ENCODE results near the gene HPCAL4. TPM values are rescaled to one million over a fixed set of nuclear protein-coding genes. Genes with fewer than 3 reads are reported as not detected.

The HPCAL4 gene
- total and polyA plus RNA-seq, 9 of the 15 experiments (the other 6 are each of a cell fraction or from before 2014, with no cell fraction given), result 0.01 to 0.04 (median 0.04) TPM; not detected in 4

DNA sequence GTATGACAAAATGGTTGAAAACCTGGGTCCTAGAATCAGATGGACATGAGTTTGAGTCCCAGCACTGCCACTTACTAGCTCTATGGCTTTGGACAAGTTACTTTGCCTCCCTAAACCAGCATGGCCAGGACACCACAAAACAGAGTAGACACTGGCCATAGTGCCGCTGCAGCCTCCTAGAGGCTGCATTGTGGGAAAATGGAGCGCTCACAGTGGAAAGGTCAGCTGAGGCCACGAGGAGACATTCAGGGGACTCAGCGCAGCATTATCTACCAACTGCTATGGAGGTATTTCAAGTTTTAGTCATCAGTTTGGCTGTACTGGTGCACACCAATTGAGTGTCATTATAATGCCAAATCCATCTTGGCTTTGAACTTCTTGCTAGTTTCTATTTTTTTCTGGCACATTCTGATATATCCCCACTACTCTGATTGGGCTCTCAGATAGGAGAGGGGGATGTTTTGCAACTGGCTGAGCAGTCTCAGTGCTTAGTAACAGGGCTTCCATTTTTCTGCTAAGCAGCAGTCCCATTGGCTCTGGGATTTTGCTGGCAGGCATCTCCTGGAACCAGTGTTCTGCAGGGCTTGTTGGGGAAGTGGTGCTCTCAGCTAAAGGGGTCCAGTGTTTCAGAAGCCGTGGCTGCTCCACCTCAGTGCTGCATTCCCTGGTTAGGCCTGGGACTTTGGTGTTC lies 35.5 kb downstream of the HPCAL4 start (continued):
- TF ChIP-seq, protein P1, sequence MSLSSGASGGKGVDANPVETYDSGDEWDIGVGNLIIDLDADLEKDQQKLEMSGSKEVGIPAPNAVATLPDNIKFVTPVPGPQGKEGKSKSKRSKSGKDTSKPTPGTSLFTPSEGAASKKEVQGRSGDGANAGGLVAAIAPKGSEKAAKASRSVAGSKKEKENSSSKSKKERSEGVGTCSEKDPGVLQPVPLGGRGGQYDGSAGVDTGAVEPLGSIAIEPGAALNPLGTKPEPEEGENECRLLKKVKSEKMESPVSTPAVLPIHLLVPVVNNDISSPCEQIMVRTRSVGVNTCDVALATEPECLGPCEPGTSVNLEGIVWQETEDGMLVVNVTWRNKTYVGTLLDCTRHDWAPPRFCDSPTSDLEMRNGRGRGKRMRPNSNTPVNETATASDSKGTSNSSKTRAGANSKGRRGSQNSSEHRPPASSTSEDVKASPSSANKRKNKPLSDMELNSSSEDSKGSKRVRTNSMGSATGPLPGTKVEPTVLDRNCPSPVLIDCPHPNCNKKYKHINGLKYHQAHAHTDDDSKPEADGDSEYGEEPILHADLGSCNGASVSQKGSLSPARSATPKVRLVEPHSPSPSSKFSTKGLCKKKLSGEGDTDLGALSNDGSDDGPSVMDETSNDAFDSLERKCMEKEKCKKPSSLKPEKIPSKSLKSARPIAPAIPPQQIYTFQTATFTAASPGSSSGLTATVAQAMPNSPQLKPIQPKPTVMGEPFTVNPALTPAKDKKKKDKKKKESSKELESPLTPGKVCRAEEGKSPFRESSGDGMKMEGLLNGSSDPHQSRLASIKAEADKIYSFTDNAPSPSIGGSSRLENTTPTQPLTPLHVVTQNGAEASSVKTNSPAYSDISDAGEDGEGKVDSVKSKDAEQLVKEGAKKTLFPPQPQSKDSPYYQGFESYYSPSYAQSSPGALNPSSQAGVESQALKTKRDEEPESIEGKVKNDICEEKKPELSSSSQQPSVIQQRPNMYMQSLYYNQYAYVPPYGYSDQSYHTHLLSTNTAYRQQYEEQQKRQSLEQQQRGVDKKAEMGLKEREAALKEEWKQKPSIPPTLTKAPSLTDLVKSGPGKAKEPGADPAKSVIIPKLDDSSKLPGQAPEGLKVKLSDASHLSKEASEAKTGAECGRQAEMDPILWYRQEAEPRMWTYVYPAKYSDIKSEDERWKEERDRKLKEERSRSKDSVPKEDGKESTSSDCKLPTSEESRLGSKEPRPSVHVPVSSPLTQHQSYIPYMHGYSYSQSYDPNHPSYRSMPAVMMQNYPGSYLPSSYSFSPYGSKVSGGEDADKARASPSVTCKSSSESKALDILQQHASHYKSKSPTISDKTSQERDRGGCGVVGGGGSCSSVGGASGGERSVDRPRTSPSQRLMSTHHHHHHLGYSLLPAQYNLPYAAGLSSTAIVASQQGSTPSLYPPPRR (CRISPR knock-in tag; IDR thresholded peaks at IDR 0.05; ENCODE audit: borderline replicate concordance), result no peak
- TF ChIP-seq ILF3 (IDR thresholded peaks at IDR 0.05; ENCODE audit: borderline replicate concordance) (no peak), GABPB1 (CRISPR knock-in tag; IDR thresholded peaks at IDR 0.05) (no peak), ZNF174 (CRISPR knock-in tag; IDR thresholded peaks at IDR 0.05) (no peak), XRCC3 (IDR thresholded peaks at IDR 0.05) (no peak), SAFB2 (IDR thresholded peaks at IDR 0.05; ENCODE audit: borderline replicate concordance, low read depth, low read length, severe bottlenecking) (no peak)
- TF ChIP-seq, protein P2, sequence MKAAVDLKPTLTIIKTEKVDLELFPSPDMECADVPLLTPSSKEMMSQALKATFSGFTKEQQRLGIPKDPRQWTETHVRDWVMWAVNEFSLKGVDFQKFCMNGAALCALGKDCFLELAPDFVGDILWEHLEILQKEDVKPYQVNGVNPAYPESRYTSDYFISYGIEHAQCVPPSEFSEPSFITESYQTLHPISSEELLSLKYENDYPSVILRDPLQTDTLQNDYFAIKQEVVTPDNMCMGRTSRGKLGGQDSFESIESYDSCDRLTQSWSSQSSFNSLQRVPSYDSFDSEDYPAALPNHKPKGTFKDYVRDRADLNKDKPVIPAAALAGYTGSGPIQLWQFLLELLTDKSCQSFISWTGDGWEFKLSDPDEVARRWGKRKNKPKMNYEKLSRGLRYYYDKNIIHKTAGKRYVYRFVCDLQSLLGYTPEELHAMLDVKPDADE (conservative IDR thresholded peaks at IDR 0.05; ENCODE audit: control insufficient read depth, low read depth, low read length), result no peak
- TF ChIP-seq, protein P3, sequence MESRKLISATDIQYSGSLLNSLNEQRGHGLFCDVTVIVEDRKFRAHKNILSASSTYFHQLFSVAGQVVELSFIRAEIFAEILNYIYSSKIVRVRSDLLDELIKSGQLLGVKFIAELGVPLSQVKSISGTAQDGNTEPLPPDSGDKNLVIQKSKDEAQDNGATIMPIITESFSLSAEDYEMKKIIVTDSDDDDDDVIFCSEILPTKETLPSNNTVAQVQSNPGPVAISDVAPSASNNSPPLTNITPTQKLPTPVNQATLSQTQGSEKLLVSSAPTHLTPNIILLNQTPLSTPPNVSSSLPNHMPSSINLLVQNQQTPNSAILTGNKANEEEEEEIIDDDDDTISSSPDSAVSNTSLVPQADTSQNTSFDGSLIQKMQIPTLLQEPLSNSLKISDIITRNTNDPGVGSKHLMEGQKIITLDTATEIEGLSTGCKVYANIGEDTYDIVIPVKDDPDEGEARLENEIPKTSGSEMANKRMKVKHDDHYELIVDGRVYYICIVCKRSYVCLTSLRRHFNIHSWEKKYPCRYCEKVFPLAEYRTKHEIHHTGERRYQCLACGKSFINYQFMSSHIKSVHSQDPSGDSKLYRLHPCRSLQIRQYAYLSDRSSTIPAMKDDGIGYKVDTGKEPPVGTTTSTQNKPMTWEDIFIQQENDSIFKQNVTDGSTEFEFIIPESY (CRISPR knock-in tag; IDR thresholded peaks at IDR 0.05), result no peak
- TF ChIP-seq, protein P4, sequence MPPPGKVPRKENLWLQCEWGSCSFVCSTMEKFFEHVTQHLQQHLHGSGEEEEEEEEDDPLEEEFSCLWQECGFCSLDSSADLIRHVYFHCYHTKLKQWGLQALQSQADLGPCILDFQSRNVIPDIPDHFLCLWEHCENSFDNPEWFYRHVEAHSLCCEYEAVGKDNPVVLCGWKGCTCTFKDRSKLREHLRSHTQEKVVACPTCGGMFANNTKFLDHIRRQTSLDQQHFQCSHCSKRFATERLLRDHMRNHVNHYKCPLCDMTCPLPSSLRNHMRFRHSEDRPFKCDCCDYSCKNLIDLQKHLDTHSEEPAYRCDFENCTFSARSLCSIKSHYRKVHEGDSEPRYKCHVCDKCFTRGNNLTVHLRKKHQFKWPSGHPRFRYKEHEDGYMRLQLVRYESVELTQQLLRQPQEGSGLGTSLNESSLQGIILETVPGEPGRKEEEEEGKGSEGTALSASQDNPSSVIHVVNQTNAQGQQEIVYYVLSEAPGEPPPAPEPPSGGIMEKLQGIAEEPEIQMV (tag; conservative IDR thresholded peaks at IDR 0.05; ENCODE audit: low read depth), result 0 out of 2 replicates have a peak, but pooled peaks have one; percentile 42
- TF ChIP-seq, protein P5, sequence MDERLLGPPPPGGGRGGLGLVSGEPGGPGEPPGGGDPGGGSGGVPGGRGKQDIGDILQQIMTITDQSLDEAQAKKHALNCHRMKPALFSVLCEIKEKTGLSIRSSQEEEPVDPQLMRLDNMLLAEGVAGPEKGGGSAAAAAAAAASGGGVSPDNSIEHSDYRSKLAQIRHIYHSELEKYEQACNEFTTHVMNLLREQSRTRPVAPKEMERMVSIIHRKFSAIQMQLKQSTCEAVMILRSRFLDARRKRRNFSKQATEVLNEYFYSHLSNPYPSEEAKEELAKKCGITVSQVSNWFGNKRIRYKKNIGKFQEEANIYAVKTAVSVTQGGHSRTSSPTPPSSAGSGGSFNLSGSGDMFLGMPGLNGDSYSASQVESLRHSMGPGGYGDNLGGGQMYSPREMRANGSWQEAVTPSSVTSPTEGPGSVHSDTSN (CRISPR knock-in tag; IDR thresholded peaks at IDR 0.05; ENCODE audit: low read depth), result no peak
- TF ChIP-seq, protein P5 (tag; conservative IDR thresholded peaks at IDR 0.05; ENCODE audit: low read depth), result 0 out of 2 replicates have a peak, but pooled peaks have one; percentile 14
- TF ChIP-seq, protein P6, sequence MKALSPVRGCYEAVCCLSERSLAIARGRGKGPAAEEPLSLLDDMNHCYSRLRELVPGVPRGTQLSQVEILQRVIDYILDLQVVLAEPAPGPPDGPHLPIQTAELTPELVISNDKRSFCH (CRISPR knock-in tag; IDR thresholded peaks at IDR 0.05), result no peak
- TF ChIP-seq, protein P6 (tag; IDR thresholded peaks at IDR 0.05), result peak; percentile 35; the same call in 1 of the 2 replicates
